SK-N-SH treated with all-trans-retinoic acid at 6 μM for 48 hours (cell line): ENCODE data around the gene MTFR2.

ENCODE experiments used
- ARNTL ChIP-seq: fragments of 450-650 bp; formaldehyde crosslinking; IDR thresholded peaks from 2 replicates; pipeline ENCODE4 v1.5.0; 2020; ENCODE audit warnings: low read depth, mild to moderate bottlenecking, moderate library complexity, borderline replicate concordance
- BACH2 ChIP-seq: fragments of 250-450 bp; sonication (Bioruptor Pico); IDR thresholded peaks from 2 replicates; pipeline ENCODE4 v1.9.0; 2021; ENCODE audit warnings: mild to moderate bottlenecking, borderline replicate concordance
- GLIS3 ChIP-seq: fragments of 250-450 bp; sonication (Bioruptor Pico); IDR thresholded peaks from 2 replicates; pipeline ENCODE4 v1.5.0; 2020; ENCODE audit warnings: mild to moderate bottlenecking, moderate library complexity
- PATZ1 ChIP-seq: fragments of 250-450 bp; sonication (Bioruptor Pico); IDR thresholded peaks from 2 replicates; pipeline ENCODE4 v1.8.0; 2020; ENCODE audit warnings: mild to moderate bottlenecking, moderate library complexity, borderline replicate concordance
- RARB ChIP-seq: fragments of 250-450 bp; sonication (Bioruptor Pico); IDR thresholded peaks from 2 replicates; pipeline ENCODE4 v1.8.0; 2021; ENCODE audit warnings: mild to moderate bottlenecking, moderate library complexity
- TOX ChIP-seq: fragments of 250-450 bp; sonication (Bioruptor Pico); IDR thresholded peaks from 2 replicates; pipeline ENCODE4 v1.8.0; 2021; ENCODE audit warnings: mild to moderate bottlenecking, moderate library complexity, borderline replicate concordance
- ZFP3 ChIP-seq: fragments of 250-450 bp; sonication (Bioruptor Pico); IDR thresholded peaks from 2 replicates; pipeline ENCODE4 v1.5.0; 2020; ENCODE audit warnings: mild to moderate bottlenecking, moderate library complexity
- ZFP30 ChIP-seq: fragments of 450-650 bp; formaldehyde crosslinking; IDR thresholded peaks from 2 replicates; pipeline ENCODE4 v1.5.0; 2022; ENCODE audit warnings: mild to moderate bottlenecking, moderate library complexity
- ZNF565 ChIP-seq: fragments of 450-650 bp; formaldehyde crosslinking; conservative IDR thresholded peaks from 2 replicates; pipeline ENCODE4 v1.5.0; 2020; ENCODE audit warnings: low read depth, mild to moderate bottlenecking, moderate library complexity
- TF ChIP-seq, protein P1 (sequence below): fragments of 250-450 bp; sonication (Bioruptor Pico); IDR thresholded peaks from 2 replicates; pipeline ENCODE4 v1.5.1; 2021; ENCODE audit warnings: mild to moderate bottlenecking, moderate library complexity
- TF ChIP-seq, protein P2 (sequence below): fragments of 250-450 bp; sonication (Bioruptor Pico); IDR thresholded peaks from 2 replicates; pipeline ENCODE4 v1.5.0; 2020; ENCODE audit warnings: mild to moderate bottlenecking, moderate library complexity

GRCh38 chr6:136249811-136250685 is at the start of gene MTFR2:
- TF ChIP-seq, protein P1, sequence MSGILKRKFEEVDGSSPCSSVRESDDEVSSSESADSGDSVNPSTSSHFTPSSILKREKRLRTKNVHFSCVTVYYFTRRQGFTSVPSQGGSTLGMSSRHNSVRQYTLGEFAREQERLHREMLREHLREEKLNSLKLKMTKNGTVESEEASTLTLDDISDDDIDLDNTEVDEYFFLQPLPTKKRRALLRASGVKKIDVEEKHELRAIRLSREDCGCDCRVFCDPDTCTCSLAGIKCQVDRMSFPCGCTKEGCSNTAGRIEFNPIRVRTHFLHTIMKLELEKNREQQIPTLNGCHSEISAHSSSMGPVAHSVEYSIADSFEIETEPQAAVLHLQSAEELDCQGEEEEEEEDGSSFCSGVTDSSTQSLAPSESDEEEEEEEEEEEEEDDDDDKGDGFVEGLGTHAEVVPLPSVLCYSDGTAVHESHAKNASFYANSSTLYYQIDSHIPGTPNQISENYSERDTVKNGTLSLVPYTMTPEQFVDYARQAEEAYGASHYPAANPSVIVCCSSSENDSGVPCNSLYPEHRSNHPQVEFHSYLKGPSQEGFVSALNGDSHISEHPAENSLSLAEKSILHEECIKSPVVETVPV (CRISPR knock-in tag) = no peak
- TF ChIP-seq BACH2 (no peak), TOX (no peak), PATZ1 (no peak), ZFP3 (0 out of 2 replicates have a peak, but pooled peaks have one; percentile 28), RARB (no peak), GLIS3 (CRISPR knock-in tag) (0 out of 2 replicates have a peak, but pooled peaks have one; percentile 33), ZFP30 (no peak), ARNTL (CRISPR knock-in tag) (no peak), ZNF565 (CRISPR knock-in tag) (no peak)
- TF ChIP-seq, protein P2, sequence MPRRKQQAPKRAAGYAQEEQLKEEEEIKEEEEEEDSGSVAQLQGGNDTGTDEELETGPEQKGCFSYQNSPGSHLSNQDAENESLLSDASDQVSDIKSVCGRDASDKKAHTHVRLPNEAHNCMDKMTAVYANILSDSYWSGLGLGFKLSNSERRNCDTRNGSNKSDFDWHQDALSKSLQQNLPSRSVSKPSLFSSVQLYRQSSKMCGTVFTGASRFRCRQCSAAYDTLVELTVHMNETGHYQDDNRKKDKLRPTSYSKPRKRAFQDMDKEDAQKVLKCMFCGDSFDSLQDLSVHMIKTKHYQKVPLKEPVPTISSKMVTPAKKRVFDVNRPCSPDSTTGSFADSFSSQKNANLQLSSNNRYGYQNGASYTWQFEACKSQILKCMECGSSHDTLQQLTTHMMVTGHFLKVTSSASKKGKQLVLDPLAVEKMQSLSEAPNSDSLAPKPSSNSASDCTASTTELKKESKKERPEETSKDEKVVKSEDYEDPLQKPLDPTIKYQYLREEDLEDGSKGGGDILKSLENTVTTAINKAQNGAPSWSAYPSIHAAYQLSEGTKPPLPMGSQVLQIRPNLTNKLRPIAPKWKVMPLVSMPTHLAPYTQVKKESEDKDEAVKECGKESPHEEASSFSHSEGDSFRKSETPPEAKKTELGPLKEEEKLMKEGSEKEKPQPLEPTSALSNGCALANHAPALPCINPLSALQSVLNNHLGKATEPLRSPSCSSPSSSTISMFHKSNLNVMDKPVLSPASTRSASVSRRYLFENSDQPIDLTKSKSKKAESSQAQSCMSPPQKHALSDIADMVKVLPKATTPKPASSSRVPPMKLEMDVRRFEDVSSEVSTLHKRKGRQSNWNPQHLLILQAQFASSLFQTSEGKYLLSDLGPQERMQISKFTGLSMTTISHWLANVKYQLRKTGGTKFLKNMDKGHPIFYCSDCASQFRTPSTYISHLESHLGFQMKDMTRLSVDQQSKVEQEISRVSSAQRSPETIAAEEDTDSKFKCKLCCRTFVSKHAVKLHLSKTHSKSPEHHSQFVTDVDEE (CRISPR knock-in tag) = no peak
